Measurements from ENCODE around the gene FAM13A. TPM values are rescaled to one million over a fixed set of nuclear protein-coding genes. Genes with fewer than 3 reads are reported as not detected.

Gene FAM13A
- total and polyA plus RNA-seq, 2 of the 13 experiments (the other 11 are each of a cell fraction or from before 2014, with no cell fraction given): 1.2 to 36.2 TPM

DNA sequence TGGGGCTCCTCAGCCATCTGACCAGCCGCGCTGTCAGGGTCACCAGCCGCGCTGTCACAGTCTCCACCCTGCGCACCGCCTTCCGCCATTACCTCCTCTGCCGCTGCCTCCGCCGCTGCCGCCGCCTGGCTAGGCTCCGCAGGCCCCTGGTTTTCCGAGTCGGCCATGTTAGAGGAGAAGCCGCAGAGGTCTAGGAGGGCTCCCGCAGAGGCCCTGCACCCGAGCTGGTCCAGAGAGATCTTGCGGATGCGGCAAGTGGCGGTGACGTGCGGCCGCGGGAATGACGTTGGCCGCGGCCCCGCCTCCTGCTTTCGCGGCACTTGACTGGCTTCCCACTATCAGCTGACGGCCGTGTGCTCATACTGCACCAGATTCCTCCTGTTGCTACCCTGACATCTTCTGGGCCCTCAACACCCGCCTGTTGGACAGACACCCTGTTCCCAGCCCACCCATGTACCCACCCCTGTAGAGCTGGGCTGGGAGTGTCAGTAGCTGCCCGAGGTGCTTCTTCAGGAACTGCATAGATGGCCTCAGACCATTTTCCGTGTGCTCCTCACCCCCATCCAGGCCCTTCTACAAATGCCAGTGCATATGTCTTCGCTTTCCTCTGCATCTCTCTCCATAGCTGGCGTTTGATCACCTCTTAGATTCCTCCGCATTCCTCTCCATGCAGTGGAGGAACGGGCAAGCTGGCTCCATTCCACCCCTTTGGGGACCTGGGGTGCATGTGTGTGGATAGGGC lies 359.2 kb downstream of the FAM13A start, which contains the start of gene NAP1L5 (continued):
- TF ChIP-seq, protein P1, sequence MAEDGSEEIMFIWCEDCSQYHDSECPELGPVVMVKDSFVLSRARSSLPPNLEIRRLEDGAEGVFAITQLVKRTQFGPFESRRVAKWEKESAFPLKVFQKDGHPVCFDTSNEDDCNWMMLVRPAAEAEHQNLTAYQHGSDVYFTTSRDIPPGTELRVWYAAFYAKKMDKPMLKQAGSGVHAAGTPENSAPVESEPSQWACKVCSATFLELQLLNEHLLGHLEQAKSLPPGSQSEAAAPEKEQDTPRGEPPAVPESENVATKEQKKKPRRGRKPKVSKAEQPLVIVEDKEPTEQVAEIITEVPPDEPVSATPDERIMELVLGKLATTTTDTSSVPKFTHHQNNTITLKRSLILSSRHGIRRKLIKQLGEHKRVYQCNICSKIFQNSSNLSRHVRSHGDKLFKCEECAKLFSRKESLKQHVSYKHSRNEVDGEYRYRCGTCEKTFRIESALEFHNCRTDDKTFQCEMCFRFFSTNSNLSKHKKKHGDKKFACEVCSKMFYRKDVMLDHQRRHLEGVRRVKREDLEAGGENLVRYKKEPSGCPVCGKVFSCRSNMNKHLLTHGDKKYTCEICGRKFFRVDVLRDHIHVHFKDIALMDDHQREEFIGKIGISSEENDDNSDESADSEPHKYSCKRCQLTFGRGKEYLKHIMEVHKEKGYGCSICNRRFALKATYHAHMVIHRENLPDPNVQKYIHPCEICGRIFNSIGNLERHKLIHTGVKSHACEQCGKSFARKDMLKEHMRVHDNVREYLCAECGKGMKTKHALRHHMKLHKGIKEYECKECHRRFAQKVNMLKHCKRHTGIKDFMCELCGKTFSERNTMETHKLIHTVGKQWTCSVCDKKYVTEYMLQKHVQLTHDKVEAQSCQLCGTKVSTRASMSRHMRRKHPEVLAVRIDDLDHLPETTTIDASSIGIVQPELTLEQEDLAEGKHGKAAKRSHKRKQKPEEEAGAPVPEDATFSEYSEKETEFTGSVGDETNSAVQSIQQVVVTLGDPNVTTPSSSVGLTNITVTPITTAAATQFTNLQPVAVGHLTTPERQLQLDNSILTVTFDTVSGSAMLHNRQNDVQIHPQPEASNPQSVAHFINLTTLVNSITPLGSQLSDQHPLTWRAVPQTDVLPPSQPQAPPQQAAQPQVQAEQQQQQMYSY (CRISPR knock-in tag; IDR thresholded peaks at IDR 0.05): no peak
- TF ChIP-seq NFIC (IDR thresholded peaks at IDR 0.05; ENCODE audit: low read length): no peak
- no peak for TF ChIP-seq JARID2 (CRISPR knock-in tag; IDR thresholded peaks at IDR 0.05; ENCODE audit: insufficient replicate concordance)
- TF ChIP-seq, protein P2, sequence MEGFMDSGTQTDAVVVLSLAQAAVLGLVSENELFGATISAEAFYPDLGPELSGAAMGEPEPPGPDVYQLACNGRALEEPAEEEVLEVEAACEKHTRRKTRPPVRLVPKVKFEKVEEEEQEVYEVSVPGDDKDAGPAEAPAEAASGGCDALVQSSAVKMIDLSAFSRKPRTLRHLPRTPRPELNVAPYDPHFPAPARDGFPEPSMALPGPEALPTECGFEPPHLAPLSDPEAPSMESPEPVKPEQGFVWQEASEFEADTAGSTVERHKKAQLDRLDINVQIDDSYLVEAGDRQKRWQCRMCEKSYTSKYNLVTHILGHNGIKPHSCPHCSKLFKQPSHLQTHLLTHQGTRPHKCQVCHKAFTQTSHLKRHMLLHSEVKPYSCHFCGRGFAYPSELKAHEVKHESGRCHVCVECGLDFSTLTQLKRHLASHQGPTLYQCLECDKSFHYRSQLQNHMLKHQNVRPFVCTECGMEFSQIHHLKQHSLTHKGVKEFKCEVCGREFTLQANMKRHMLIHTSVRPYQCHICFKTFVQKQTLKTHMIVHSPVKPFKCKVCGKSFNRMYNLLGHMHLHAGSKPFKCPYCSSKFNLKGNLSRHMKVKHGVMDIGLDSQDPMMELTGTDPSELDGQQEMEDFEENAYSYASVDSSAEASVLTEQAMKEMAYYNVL (CRISPR knock-in tag; IDR thresholded peaks at IDR 0.05; ENCODE audit: borderline replicate concordance): no peak
- no peak for TF ChIP-seq SRY (CRISPR knock-in tag; IDR thresholded peaks at IDR 0.05)
- TF ChIP-seq, protein P3, sequence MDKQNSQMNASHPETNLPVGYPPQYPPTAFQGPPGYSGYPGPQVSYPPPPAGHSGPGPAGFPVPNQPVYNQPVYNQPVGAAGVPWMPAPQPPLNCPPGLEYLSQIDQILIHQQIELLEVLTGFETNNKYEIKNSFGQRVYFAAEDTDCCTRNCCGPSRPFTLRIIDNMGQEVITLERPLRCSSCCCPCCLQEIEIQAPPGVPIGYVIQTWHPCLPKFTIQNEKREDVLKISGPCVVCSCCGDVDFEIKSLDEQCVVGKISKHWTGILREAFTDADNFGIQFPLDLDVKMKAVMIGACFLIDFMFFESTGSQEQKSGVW (CRISPR knock-in tag; IDR thresholded peaks at IDR 0.05; ENCODE audit: borderline replicate concordance): no peak
- peak; percentile 83 for TF ChIP-seq HOXA3 (CRISPR knock-in tag; IDR thresholded peaks at IDR 0.05)
